GM12878 (cell line): ENCODE results near the gene ZBTB7B. TPM values are rescaled to one million over a fixed set of nuclear protein-coding genes. Genes with fewer than 3 reads are reported as not detected.

ENCODE experiments used
- ATAC-seq: fragments of 200-7000 bp; cut with Tn5 transposase; 3 replicates; pipeline ENCODE4 v1.9.1; 2020; ENCODE audit warnings: mild to moderate bottlenecking, moderate library complexity
- BruUV-seq: library from RNA; stranded (reverse); fragments of 400-500 nt; replicated peaks from 2 replicates; lab custom pipeline; 2021; lab: Mats Ljungman, UMichigan
- CTCF ChIA-PET: fragments of 300-600 bp; sonication (Branson Sonifier 250); formaldehyde crosslinking; extraction: SDS; loops from one replicate; lab custom pipeline; 2021; ENCODE audit warnings: inconsistent platforms; lab: Yijun Ruan, JAX
- POLR2A ChIA-PET: fragments of 350-600 bp; formaldehyde crosslinking; extraction: SDS; loops from one replicate; lab custom pipeline; 2021; ENCODE audit warnings: inconsistent platforms; lab: Charles Lee
- RAD21 ChIA-PET: fragments of 300-600 bp; sonication (Branson Sonifier 250); formaldehyde crosslinking; loops from one replicate; lab custom pipeline; 2023; ENCODE audit warnings: antibody characterized with exemption; ENCODE audit not compliant: unreplicated experiment; lab: Charles Lee
- SMC1A ChIA-PET: fragments of 300-600 bp; sonication (Branson Sonifier 250); formaldehyde crosslinking; loops from one replicate; lab custom pipeline; 2023; ENCODE audit not compliant: unreplicated experiment, uncharacterized antibody; lab: Charles Lee
- DNase-seq: peaks from one replicate; pipeline ENCODE4 v3.0.0-alpha.2; 2011; ENCODE audit warnings: low read depth, low spot score
- FAIRE-seq: peaks from 3 replicates; lab custom pipeline; 2011; peaks lifted over from hg19 to GRCh38; lab: Jason Lieb, UNC
- H2AFZ ChIP-seq: 2 replicates; pipeline ENCODE4 v1.6.0; 2011; ENCODE audit warnings: low read depth, low read length, control low read depth; ENCODE audit not compliant: control insufficient read depth
- H3K27ac ChIP-seq: 2 replicates; pipeline ENCODE4 v1.5.1; 2011; ENCODE audit warnings: control low read depth; ENCODE audit not compliant: control insufficient read depth, insufficient read depth
- H3K27me3 ChIP-seq, 2 experiments: replicated peaks in 1 of 2; 2 replicates each; pipeline versions ENCODE4 v1.6.0 to v1.6.1; 2011; ENCODE audit warnings: low read length in 1 of 2; ENCODE audit not compliant: control insufficient read depth in 2 of 2, insufficient read depth in 2 of 2
- H3K36me3 ChIP-seq, 2 experiments: 2 replicates each; pipeline ENCODE4 v1.5.1; 2011; ENCODE audit warnings: low read length in 1 of 2; ENCODE audit not compliant: control insufficient read depth in 2 of 2, insufficient read depth in 2 of 2
- H3K4me1 ChIP-seq: 2 replicates; pipeline ENCODE4 v1.6.1; 2011; ENCODE audit warnings: mild to moderate bottlenecking, low read length, moderate library complexity, mixed read lengths; ENCODE audit not compliant: control insufficient read depth, insufficient read depth
- H3K4me2 ChIP-seq: 2 replicates; pipeline ENCODE4 v1.6.0; 2011; ENCODE audit warnings: control low read depth; ENCODE audit not compliant: control insufficient read depth, insufficient read depth
- H3K4me3 ChIP-seq: fragments of 200-600 bp; sonication (generic); 2 replicates; pipeline ENCODE4 v1.5.1; 2016
- H3K79me2 ChIP-seq: 2 replicates; pipeline ENCODE4 v1.6.0; 2011; ENCODE audit warnings: low read length; ENCODE audit not compliant: control insufficient read depth, insufficient read depth
- H3K9ac ChIP-seq: 2 replicates; pipeline ENCODE4 v1.8.0; 2011; ENCODE audit warnings: low read length, control low read depth, mixed read lengths; ENCODE audit not compliant: control insufficient read depth, insufficient read depth
- H3K9me3 ChIP-seq: replicated peaks from 3 replicates; pipeline ENCODE4 v1.5.1; 2011; ENCODE audit warnings: mild to moderate bottlenecking, low read length; ENCODE audit not compliant: control insufficient read depth, insufficient read depth
- H4K20me1 ChIP-seq: 2 replicates; pipeline ENCODE4 v1.6.0; 2011; ENCODE audit not compliant: control insufficient read depth, insufficient read depth
- DPF2 ChIP-seq: fragments of 450-650 bp; IDR thresholded peaks from 2 replicates; pipeline ENCODE4 v1.6.1; 2017; ENCODE audit warnings: mild to moderate bottlenecking
- HDAC6 ChIP-seq: fragments of 200-600 bp; sonication (generic); IDR thresholded peaks from one replicate; pipeline ENCODE4 v1.8.0; 2017; ENCODE audit warnings: antibody characterized with exemption; ENCODE audit not compliant: unreplicated experiment
- IKZF1 ChIP-seq: fragments of 450-650 bp; conservative IDR thresholded peaks from 2 replicates; pipeline ENCODE4 v1.6.1; 2017; ENCODE audit warnings: antibody characterized with exemption, mild to moderate bottlenecking
- JUNB ChIP-seq: IDR thresholded peaks from 2 replicates; pipeline ENCODE4 v1.6.1; 2016; ENCODE audit warnings: antibody characterized with exemption, mild to moderate bottlenecking
- MXI1 ChIP-seq: fragments of 150-350 bp; IDR thresholded peaks from 2 replicates; pipeline ENCODE4 v1.6.1; 2011; ENCODE audit warnings: low read depth, mild to moderate bottlenecking, inconsistent platforms, low read length, improper control_type of control experiment
- NRF1 ChIP-seq: conservative IDR thresholded peaks from 2 replicates; pipeline ENCODE4 v1.6.1; 2011; ENCODE audit warnings: mild to moderate bottlenecking, low read depth, low read length, improper control_type of control experiment
- PAX8 ChIP-seq: fragments of 450-650 bp; IDR thresholded peaks from 2 replicates; pipeline ENCODE4 v1.6.1; 2017; ENCODE audit warnings: mild to moderate bottlenecking, moderate library complexity
- SIN3A ChIP-seq: IDR thresholded peaks from 2 replicates; pipeline ENCODE4 v1.6.1; 2012; ENCODE audit warnings: low read depth, low read length, improper control_type of control experiment
- SMAD1 ChIP-seq: fragments of 450-650 bp; IDR thresholded peaks from 2 replicates; pipeline ENCODE4 v1.6.1; 2018; ENCODE audit warnings: mild to moderate bottlenecking, low read depth; ENCODE audit not compliant: partially characterized antibody
- SREBF1 ChIP-seq: IDR thresholded peaks from 2 replicates; pipeline ENCODE4 v1.6.1; 2012; ENCODE audit warnings: mild to moderate bottlenecking, low read length
- YBX1 ChIP-seq: fragments of 450-650 bp; IDR thresholded peaks from 2 replicates; pipeline ENCODE4 v1.6.1; 2016; ENCODE audit warnings: antibody characterized with exemption
- ZNF207 ChIP-seq: fragments of 450-650 bp; IDR thresholded peaks from 2 replicates; pipeline ENCODE4 v1.6.1; 2014; ENCODE audit warnings: antibody characterized with exemption, mild to moderate bottlenecking, borderline replicate concordance
- WGBS: methylation state at CpG from one replicate; pipeline ENCODE4 v1.1.6; 2016; ENCODE audit warnings: low lambda C conversion rate; ENCODE audit not compliant: insufficient replicate concordance, insufficient coverage; ENCODE audit errors: missing lambda C conversion rate; 5-methylcytosine and 5-hydroxymethylcytosine counted together
- in situ Hi-C: fragments of 300-500 bp; cut with MboI; formaldehyde crosslinking; loops from 9 replicates; pipeline ENCODE4 v1.14.3; 2018; ENCODE audit warnings: mixed read lengths
- intact Hi-C: fragments of 100-400 bp; cut with micrococcal nuclease; formaldehyde crosslinking; loops from one replicate; pipeline ENCODE4 v1.14.2; 2022; ENCODE audit not compliant: unreplicated experiment
- polyA plus RNA-seq, 11 experiments: library from polyadenylated mRNA; depleted of rRNA in 4 of 11; unstranded in 6 of 11; stranded (reverse) in 5 of 11; fragments of >200 nt; fragmentation: Nextera tagmentation in 4 of 11; fragmentation: Illumina TruSeq in 1 of 11; extraction: Ambion mirVana in 4 of 11; extraction: Trizol in 1 of 11; gene quantifications; 1 replicate in 1 of 11; 2 replicates in 10 of 11; pipeline versions ENCODE4 v1.2.1 to v1.2.3, GENCODE V29; 2011 to 2016; ENCODE audit warnings: inconsistent platforms in 2 of 11, missing spikeins in 2 of 11, low read depth in 1 of 11
- total RNA-seq, 4 experiments: library from RNA; depleted of rRNA in 3 of 4; stranded (reverse); fragments of >200 nt in 3 of 4; fragmentation: Illumina TruSeq in 1 of 4; extraction: Trizol in 1 of 4; gene quantifications; 2 replicates each; pipeline versions ENCODE4 v1.2.1 to v1.2.3, GENCODE V29; 2013 to 2021
- TF ChIP-seq, protein P1 (sequence below): IDR thresholded peaks from 2 replicates; pipeline ENCODE4 v1.6.1; 2011; ENCODE audit warnings: borderline replicate concordance, low read depth, mild to moderate bottlenecking, moderate library complexity, low read length; ENCODE audit not compliant: insufficient read depth, poor library complexity, severe bottlenecking

The ZBTB7B gene
- total and polyA plus RNA-seq, 10 of the 15 experiments (the other 5 are each of a cell fraction or from before 2014, with no cell fraction given), result 0.11 to 44.9 (median 11.3) TPM

DNA sequence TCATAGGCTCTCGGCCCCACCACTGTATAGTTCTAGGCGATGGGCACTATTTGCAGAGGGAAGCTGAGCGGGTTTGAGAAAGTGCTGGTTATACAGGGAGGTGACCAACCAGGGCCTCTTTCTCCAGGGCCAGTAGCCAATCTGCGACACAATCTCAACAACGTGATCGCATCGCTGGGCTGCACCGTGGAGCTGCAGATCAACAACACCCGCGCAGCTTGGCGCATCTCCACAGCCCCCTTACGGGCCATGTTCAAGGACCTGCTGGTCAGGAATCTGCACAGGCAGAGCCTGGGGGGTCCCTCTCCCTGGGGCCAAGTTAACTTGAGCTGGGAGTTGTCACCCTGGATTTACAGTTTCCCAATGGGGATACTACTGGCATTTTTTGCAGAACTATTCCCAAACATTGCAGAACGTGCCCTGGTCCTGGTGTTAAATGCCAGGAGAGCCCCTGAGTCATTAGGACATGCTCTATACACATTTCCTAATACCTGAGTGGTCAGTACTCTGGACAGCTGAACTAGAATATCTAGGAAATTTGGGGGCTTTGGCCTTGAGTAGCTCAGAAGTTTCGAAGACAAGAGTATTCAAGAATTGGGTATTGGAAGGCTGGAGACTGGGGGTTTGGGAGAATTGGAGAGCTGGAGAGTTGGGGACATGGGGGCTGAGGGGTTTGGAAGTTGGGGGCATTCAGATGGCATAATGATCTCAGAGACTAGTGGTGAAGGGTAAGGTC lies 37.9 kb downstream of the ZBTB7B start:
- ChIA-PET POLR2A (interaction anchor here (0.5 kb wide), 1 partner anchor 551 kb away, joined by 3 read pairs; no protein-coding TSS in a partner anchor), SMC1A (interaction anchor here (0.6 to 1.5 kb wide), 2 partner anchors 21 to 56 kb away, joined by 3 to 4 read pairs; no protein-coding TSS in a partner anchor), RAD21 (no interaction called here), CTCF (interaction anchor here (0.7 to 3.1 kb wide), 6 partner anchors 11 to 573 kb away, joined by 3 to 13 read pairs (median 5); partner anchors contain the start of gene ADAM15)
- H3K9me3 ChIP-seq, result no peaks in the 10 kb centered on the region
- H2AFZ ChIP-seq, result no peak overlapping the region
- in situ Hi-C loops (no loop called here), intact Hi-C loops (no loop called here)
- H3K4me2 ChIP-seq, result no peak overlapping the region
- H3K4me1 ChIP-seq, result no peaks in the 10 kb centered on the region
- no peak overlapping the region for H3K27ac ChIP-seq
- no peaks in the 10 kb centered on the region for H3K36me3 ChIP-seq
- ATAC-seq (no peak), DNase-seq (no peak), FAIRE-seq (no peak)
- no peaks in the 10 kb centered on the region for H4K20me1 ChIP-seq
- no peak for TF ChIP-seq JUNB
- no peak for TF ChIP-seq ZNF207
- no peak for TF ChIP-seq YBX1
- no peak for TF ChIP-seq IKZF1
- TF ChIP-seq SMAD1, result no peak
- no peak for TF ChIP-seq PAX8
- 74% methylated on average over 14 of the region's 14 CpGs for WGBS
- no peak overlapping the region for H3K4me3 ChIP-seq
- BruUV-seq, result no TSS peak
- no peaks in the 10 kb centered on the region for H3K79me2 ChIP-seq
- H3K27me3 ChIP-seq, result peaks cover 5 to 8% of the 10 kb centered on the region in 2 experiments; a peak in 3 of 4 replicates
- H3K9ac ChIP-seq, result no peak overlapping the region

DNA sequence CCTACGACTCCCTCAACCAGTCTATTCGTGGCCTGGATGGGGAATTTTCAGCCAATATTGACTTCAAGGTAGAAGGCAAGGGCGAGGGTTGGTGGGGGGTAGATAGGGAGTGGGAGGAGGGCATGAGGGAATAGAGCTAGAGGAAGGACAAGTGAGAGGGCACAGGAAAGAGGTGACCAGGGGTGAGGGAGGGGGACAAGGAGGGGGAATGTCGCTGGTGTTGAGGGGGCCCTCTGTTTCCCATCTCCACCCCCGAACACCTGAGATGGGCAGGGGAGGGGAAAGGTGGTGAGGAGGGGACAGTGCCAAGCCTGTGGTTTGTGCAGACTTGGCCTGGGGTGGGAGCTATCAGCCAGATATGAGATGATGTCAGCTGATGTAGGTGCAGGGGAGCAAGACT lies 40.2 kb downstream of the ZBTB7B start:
- no peak overlapping the region for H3K4me2 ChIP-seq
- DNase-seq (no peak), ATAC-seq (no peak), FAIRE-seq (no peak)
- no peaks in the 10 kb centered on the region for H4K20me1 ChIP-seq
- RAD21 ChIA-PET, result interaction anchor here (0.5 to 3.6 kb wide), 3 partner anchors 10 to 69 kb away, joined by 4 to 14 read pairs (median 5); no protein-coding TSS in a partner anchor
- peaks cover 5% of the 10 kb centered on the region in 2 experiments; a peak in 3 of 4 replicates for H3K27me3 ChIP-seq
- CTCF ChIA-PET, result interaction anchor here (1.4 to 3.9 kb wide), 6 partner anchors 8 to 43 kb away, joined by 3 to 30 read pairs (median 8); partner anchors contain the start of gene ADAM15
- SMC1A ChIA-PET, result interaction anchor here (1.7 kb wide), 1 partner anchor 42 kb away, joined by 5 read pairs; no protein-coding TSS in a partner anchor
- intact Hi-C loops (no loop called here), in situ Hi-C loops (no loop called here)
- BruUV-seq, result no TSS peak
- H3K4me1 ChIP-seq, result no peaks in the 10 kb centered on the region
- 42% methylated on average over 4 of the region's 5 CpGs for WGBS
- H3K4me3 ChIP-seq, result no peak overlapping the region
- H3K79me2 ChIP-seq, result no peaks in the 10 kb centered on the region
- no peak overlapping the region for H3K27ac ChIP-seq
- H3K9ac ChIP-seq, result no peak overlapping the region
- no peaks in the 10 kb centered on the region for H3K36me3 ChIP-seq
- H2AFZ ChIP-seq, result no peak overlapping the region
- H3K9me3 ChIP-seq, result no peaks in the 10 kb centered on the region
- POLR2A ChIA-PET, result no interaction called here
- TF ChIP-seq NRF1 (no peak), SREBF1 (no peak), SIN3A (no peak), ZNF207 (no peak), MXI1 (no peak), DPF2 (no peak), HDAC6 (no peak)
- TF ChIP-seq, protein P1, sequence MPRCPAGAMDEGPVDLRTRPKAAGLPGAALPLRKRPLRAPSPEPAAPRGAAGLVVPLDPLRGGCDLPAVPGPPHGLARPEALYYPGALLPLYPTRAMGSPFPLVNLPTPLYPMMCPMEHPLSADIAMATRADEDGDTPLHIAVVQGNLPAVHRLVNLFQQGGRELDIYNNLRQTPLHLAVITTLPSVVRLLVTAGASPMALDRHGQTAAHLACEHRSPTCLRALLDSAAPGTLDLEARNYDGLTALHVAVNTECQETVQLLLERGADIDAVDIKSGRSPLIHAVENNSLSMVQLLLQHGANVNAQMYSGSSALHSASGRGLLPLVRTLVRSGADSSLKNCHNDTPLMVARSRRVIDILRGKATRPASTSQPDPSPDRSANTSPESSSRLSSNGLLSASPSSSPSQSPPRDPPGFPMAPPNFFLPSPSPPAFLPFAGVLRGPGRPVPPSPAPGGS, result no peak
